UCSD-AML1 (cell line): Measurements from ENCODE around the gene PRPF31.
"Not testable (repeated sequence)": the region's sequence is repeated elsewhere in the genome, so short reads cannot be mapped to it uniquely, and the experiment has no call there.

Experiments used
- DNase-seq: peaks from one replicate; lab custom pipeline; 2025; ENCODE audit not compliant: unreplicated experiment; lab: John Stamatoyannopoulos, UW

The PRPF31 gene, protein sequence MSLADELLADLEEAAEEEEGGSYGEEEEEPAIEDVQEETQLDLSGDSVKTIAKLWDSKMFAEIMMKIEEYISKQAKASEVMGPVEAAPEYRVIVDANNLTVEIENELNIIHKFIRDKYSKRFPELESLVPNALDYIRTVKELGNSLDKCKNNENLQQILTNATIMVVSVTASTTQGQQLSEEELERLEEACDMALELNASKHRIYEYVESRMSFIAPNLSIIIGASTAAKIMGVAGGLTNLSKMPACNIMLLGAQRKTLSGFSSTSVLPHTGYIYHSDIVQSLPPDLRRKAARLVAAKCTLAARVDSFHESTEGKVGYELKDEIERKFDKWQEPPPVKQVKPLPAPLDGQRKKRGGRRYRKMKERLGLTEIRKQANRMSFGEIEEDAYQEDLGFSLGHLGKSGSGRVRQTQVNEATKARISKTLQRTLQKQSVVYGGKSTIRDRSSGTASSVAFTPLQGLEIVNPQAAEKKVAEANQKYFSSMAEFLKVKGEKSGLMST

GRCh38 chr19:54115109-54116063 is at the start of gene PRPF31, which contains the start of gene TFPT:
TSS of gene PRPF31 (plus strand) at chr19:54115754. CDS start at chr19:54118279, 2,525 bp downstream.
TSS of gene TFPT (minus strand) at chr19:54115657. CDS start at chr19:54115269, 388 bp downstream.
- peak; percentile 96 for DNase-seq

DNA sequence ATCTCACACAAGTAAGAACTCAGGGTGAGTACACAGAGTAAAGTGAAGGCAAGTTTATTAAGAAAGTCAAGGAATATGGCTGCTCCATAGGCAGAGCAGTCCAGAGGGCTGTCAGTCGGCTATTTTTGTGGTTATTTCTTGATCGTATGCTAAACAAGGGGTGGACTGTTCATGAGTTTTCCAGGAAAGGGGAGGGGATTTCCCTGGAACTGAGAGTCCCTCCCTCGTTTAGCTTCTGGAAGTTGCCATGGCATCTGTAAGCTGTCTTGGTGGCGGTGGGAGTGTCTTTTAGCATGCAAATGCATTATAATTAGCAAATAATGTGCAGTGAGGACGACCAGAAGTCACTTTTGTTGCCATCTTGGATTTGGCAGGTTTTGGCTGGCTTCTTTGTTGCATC is 46.1 kb upstream of the PRPF31 start:
- DNase-seq: no peak

DNA sequence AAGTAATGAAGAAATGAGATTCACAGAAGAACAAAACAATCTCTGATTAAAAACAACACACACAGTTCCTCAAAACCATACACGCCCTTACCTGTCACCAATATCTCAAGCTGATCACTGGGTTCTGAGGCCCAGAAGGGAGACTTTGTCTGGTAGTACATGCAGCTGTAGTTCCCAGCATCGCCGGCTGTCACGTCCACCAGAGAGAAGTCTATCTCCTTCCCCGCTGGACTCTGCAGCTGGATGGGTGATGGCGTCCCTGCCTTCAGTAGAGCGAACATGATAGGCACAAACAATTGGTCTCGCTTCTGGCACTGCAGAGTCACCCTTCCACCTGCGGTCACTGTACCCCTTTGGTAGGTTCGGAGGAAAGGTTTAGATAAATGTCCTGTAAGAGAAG is 41.7 kb upstream of the PRPF31 start:
- DNase-seq: no peak

DNA sequence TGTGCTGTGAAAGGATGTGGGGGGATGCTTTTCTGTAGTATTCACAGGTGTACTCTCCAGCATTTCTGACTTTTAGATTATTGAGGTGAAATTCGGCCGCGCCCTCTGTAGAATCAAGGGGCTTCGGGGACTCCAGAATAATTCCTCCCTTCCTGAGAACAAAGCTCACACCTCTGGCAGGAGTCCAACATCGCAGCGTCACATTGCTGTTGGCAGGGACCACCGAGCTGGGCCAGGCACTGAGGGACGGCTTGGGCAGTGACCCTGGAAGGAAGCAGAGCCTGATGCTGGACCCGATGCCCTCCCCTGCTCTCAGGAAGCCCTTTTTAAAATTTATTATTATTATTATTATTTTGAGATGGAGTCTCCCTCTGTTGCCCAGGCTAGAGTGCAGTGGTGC is 40.7 kb upstream of the PRPF31 start:
- no peak for DNase-seq

DNA sequence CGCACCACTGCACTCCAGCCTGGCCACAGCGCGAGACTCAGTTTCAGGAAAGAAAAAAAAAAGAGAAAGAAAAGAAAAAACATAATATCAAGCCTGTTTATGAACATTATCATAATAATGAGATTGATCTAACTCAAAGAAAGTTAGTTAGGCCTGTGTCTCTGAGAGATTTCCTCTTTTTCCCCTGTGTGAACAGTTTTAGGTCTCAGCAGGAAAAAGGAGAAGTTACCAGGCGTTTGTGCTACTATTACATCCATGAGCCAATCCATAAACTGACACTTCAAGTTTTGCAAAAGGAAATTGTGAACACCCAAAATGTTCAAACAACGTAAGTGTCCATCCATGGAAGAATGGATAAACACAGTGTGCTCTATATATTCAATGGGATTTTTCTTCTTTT is 38.2 kb upstream of the PRPF31 start:
- no peak for DNase-seq

- no peak for DNase-seq
Measured at GRCh38 chr19:54081032-54081431, 34.5 kb upstream of the PRPF31 start, which contains the start of gene TARM1. TSS of gene TARM1 (minus strand) at chr19:54081365. CDS start at chr19:54081340, 25 bp downstream.

- no peak for DNase-seq
Measured at GRCh38 chr19:54084410-54084809, 31.1 kb upstream of the PRPF31 start.

GRCh38 chr19:54094426-54095000 is 21.0 kb upstream of the PRPF31 start:
- peak; percentile 38 for DNase-seq

- DNase-seq: no peak
Measured at GRCh38 chr19:54095136-54095858, 20.3 kb upstream of the PRPF31 start.

DNA sequence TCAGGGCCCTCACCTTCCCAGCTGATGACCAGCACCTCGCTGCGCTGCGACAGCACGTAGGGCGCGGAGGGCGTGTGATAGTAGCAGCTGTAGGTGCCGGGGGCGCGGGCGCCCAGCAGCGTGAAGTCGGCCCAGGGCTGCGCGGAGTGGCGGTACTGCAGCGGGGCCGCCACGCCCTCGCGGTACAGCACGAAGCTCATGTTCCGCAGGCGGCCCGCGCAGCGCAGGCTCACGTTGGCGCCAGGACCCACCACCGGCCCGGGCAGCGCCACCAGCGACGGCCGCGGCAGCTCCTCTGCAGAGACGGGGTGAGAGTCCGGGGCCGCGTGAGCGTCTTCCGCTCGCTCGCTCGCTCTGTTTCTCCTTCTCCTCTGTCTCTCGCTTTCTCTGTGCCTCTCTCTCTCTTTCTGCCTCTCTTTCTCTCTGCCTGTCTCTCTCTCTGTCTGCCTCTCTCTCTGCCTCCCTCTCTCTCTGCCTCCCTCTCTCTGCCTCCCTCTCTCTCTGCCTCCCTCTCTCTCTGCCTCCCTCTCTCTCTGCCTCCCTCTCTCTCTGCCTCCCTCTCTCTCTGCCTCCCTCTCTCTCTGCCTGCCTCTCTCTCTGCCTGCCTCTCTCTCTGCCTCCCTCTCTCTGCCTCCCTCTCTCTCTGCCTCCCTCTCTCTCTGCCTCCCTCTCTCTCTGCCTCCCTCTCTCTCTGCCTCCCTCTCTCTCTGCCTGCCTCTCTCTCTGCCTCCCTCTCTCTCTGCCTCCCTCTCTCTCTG is 19.5 kb upstream of the PRPF31 start:
- DNase-seq: not testable (repeated sequence)

GRCh38 chr19:54096617-54097106 is 18.9 kb upstream of the PRPF31 start:
- peak; percentile 19 for DNase-seq

DNA sequence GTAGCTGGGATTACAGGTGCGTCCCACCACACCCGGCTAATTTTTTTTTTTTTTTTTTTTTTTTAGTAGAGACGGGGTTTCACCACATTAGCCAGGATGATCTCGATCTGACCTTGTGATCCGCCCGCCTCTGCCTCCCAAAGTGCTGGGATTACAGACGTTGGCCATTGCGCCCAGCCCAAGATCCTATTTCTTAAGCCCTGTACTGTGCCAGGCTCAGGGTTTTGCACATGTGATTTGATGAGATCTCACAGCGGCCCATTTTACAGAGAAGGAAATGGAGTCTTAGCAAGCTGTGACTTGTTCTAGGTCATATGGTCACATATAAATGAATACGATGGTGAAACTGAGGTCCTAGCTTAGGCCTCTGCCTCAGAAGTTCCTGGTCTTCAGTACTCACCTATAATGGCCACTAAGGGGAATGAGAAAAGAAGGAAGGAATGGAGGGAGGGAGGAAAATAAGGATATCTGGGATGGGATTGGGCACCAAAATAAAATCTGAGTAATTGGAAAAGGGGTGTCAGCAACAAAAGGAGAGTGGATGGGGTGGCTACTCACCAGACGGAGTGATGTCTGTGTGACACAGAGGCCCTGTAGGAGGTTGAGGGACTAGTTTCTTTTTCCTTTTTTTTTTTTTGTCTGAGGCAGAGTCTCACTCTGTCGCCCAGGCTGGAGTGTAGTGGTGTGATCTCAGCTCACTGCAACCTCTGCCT is 16.2 kb upstream of the PRPF31 start:
- no peak for DNase-seq

DNA sequence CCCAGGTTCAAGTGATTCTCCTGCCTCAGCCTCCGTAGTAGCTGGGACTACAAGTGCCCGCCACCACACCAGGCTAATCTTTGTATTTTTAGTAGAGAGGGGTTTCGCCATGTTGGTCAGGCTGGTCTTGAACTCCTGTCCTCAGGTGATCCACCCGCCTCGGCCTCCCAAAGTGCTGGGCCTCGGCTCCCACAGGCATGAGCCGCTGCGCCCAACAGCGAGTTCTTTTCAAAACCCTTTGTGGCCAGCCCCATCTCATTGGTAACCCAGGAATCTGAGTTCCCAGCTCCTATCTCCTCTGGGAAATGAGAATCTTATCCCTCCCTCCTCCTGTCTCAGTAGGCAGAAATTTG is 15.7 kb upstream of the PRPF31 start:
- not testable (repeated sequence) for DNase-seq

- DNase-seq: peak; percentile 71
Measured at GRCh38 chr19:54100561-54100960, 15.0 kb upstream of the PRPF31 start, which contains the start of gene OSCAR. TSS of gene OSCAR (minus strand) at chr19:54100803. CDS start at chr19:54100792, 11 bp downstream.

DNA sequence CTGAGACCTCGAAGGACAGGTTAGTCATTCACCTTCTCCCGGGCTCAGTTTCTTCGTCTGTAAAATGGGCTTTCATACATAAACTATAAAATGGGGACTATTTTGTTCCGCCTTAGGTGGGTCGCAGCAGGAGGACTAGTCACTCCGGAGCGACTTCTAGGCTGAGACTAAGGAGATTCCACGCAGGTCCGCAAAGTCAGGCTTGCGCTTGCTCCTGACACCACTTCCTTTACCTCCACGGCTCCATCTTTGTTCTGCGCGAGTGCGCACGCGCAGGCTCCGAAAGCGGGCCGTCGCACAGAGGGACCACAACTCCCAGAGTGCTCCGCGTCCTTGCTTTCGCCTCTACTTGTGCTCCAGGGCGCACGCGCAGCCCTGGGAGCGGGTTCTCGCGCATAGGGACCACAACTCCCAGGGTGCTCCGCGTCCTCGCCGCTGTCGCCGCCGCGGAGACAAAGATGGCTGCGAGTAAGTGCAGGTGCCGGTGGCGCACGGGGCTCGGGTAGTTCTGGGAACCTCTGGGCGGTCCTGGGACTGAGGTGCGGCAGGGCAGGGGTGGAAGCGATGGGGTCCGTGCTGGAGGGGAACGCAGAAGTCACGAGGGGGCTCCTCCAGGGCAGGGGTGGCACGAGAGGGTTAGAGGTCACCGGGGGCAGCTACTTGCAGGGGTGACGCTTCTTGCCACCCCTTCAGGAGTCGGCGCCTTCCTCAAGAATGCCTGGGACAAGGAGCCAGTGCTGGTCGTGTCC is 13.0 kb upstream of the PRPF31 start, which contains the start of gene NDUFA3:
TSS of gene NDUFA3 (plus strand) at position 435 of the 749 bp plus-strand sequence. CDS start at position 459, 24 bp downstream.
- DNase-seq: peak; percentile 99

- DNase-seq: no peak
Measured at GRCh38 chr19:54104998-54105715, 10.4 kb upstream of the PRPF31 start.

DNA sequence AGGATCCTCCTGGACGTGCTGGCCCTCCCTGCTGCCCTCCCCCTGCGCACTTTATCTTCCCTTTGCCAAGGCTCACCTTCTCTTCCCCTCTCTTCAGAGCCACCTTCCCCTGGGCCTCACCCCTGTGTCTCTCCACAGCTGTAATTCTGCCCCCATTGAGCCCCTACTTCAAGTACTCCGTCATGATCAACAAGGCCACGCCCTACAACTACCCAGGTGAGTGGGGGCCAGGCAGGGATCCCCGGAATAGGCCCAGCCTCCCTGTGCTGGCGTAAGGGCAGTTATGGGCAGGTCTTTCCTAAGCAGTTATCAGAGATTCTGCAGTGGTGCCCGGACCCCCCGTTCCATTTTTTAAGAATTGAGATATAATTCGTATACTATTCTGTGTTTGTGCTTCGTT is 9.8 kb upstream of the PRPF31 start:
- no peak for DNase-seq
